GM12873 (cell line): ENCODE data around the gene ZFAND6.

Experiments used
- TF ChIP-seq, protein P1 (sequence below): IDR thresholded peaks from 2 replicates; pipeline ENCODE4 v1.5.1; 2012; ENCODE audit warnings: low read depth, mild to moderate bottlenecking, moderate library complexity, low read length, control low read depth; ENCODE audit not compliant: insufficient read depth; ENCODE audit errors: missing control alignments

The ZFAND6 gene

DNA sequence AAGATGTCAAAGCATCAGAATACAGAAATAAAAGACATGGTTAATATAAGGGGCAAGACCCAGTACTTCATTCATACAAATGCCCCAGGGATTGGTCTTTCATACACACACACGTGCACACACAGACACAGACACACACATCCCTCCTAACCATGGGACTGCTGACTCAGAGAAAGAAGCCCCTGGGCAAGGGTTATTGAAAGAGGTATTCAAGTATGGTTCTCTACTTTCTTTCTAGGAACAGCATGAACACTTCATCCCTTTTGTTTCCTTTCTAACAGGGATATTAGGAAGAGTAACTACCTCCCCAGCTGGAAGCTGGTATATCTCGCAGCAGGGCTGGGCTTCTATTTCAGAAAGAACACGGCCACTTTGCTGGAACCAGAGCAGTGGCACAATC lies 33.2 kb upstream of the ZFAND6 start:
- TF ChIP-seq, protein P1, sequence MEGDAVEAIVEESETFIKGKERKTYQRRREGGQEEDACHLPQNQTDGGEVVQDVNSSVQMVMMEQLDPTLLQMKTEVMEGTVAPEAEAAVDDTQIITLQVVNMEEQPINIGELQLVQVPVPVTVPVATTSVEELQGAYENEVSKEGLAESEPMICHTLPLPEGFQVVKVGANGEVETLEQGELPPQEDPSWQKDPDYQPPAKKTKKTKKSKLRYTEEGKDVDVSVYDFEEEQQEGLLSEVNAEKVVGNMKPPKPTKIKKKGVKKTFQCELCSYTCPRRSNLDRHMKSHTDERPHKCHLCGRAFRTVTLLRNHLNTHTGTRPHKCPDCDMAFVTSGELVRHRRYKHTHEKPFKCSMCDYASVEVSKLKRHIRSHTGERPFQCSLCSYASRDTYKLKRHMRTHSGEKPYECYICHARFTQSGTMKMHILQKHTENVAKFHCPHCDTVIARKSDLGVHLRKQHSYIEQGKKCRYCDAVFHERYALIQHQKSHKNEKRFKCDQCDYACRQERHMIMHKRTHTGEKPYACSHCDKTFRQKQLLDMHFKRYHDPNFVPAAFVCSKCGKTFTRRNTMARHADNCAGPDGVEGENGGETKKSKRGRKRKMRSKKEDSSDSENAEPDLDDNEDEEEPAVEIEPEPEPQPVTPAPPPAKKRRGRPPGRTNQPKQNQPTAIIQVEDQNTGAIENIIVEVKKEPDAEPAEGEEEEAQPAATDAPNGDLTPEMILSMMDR, result no peak

DNA sequence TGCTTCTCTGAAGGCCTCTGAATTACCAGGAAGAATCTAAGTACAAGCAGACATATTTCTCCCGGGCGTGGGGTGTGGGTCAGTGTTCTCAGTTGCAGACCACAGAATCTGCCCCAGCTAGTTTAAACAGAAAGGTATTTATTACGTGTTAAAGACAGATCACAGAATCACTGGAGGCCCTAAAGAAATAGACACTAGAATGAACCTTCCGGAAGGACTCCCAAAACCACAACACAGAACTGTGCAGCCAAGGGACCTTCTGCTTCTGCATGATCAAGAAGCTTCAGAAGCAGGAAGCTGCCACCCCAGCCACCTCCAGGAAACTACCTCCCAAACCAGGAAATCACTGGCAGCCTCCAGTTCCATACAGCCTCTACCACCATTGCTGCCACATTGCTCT lies 32.7 kb upstream of the ZFAND6 start:
- TF ChIP-seq, protein P1, result no peak

DNA sequence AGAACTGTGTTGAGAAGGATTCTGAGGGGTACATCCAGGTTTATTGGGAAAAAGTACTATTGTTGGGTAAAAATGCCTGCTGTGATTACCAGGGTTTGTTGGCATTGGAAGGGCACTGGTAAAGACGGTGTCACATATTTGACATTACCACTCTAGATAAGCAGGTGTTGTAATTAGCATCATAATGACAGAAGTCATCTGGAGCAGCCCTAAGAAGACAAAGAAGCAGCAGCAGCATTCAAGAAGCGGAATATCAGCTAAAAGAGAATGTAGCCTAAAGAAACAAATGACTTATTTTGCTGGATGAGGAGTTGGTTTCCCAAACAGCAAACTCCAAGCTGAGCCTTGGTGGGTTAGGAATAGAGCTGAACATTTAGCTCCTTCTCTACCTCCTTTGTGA lies 30.5 kb upstream of the ZFAND6 start:
- TF ChIP-seq, protein P1, result no peak

DNA sequence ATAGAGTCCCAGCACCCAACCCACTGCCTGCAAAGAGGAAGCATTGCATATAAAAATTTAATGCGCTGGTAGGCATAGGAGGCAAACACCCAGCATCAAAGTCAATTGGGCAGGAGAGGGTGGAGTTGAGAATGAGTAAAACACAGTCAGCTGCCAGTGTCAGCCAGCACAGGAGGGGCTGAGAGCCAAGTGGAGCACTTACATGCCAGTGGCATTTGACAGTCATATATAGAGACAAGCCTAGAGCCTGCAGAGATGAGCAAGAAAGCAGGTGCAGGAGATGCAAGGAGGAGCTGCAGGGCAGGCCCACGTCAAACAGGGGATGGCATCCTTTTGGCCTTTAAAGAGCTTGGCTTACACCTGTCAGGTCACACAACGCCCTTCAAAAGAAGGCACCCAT lies 27.6 kb upstream of the ZFAND6 start:
- TF ChIP-seq, protein P1, result no peak

DNA sequence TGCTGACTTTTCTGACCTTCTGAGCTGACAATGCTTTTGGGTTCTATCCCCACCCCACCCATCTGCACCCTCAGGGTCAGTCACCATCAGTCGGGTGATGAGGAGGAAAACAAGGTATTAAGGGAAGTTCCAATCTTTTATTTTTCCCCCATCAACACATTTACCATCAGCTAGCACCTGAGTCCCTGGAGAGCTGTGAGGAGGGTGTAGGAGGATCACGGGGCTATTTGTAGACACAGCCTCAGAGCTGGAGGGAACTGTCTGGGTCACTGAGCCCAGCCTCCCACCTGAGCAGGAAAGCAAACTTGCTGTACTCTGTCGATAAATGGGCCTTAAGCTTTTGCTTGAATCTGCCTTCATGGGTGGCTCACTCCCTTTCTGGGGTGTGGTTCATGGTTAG lies 24.8 kb upstream of the ZFAND6 start:
- TF ChIP-seq, protein P1, result no peak

DNA sequence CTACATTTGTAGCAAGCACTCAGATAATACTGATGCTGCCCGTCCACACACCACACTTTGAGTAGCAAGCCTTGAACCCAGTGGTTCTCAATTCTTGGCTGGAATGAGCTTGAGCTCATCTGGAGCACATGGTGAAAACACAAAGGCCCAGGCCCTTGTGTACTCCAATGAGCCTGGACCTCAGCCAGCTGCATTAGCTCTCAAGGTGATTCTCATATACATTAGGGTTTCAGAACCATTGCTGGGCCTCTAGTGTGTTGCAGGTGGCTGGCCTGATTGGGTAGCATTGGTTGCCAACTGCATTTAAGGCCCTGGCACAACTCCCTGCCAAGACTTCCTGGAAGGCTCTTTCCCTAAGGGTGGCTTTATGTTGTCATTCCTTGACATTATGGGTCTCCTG lies 23.4 kb upstream of the ZFAND6 start:
- TF ChIP-seq, protein P1, result no peak

DNA sequence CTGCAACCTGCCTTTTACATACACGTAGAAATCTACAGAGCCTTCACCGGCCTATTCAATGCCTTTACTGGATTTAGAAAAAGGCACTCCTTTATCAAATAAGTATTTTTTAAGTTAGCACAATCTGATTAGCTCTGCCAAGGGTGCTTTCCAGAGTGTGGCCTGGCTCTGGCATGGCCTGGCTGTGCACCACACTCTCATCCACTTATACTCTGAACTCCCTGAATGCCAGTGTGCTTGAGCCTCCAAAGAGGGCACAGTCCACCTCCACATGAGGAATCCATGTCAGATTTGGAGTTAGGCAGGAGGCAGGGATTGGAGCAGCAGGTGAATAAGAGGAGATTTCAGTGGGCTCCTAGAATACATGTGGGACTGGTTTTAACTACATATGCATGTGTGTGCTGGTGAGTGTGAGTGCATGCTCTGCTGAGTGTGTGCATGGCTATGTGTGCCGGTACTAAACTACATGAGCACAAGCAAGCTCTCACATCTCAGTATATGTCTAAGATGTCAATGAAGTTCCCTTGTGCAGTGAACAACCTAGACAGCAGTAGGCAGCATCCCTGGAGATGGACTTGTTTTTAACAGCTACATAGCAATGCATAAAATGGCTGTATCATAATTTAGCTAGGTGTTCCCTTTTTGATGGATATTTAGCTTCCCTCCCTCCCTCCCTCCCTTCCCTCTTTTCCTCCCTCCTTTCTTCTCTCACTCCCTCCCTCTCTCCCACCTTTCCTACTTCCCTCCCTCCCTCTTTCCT lies 17.8 kb upstream of the ZFAND6 start:
- TF ChIP-seq, protein P1, result no peak
